Heart right ventricle (tissue), 16 donors: ENCODE measurements around the gene FGGY. TPM values are rescaled to one million over a fixed set of nuclear protein-coding genes. Genes with fewer than 3 reads are reported as not detected.
A peak's percentile ranks its signal among the peaks of the same experiment; 100 is the strongest.
"Not testable (repeated sequence)": the region's sequence is repeated elsewhere in the genome, so short reads cannot be mapped to it uniquely, and the experiment has no call there.

Source experiments
- ATAC-seq, 8 donors: fragments of 200-7000 bp; cut with Tn5 transposase; one replicate each; pipeline ENCODE4 v1.9.1; 2020; ENCODE audit warnings: mild to moderate bottlenecking in 8 of 8, moderate library complexity in 8 of 8, moderate number of reproducible peaks in 1 of 8
- DNase-seq, 2 donors: peaks; one replicate each; pipeline ENCODE4 v3.0.0-alpha.2; 2020
- H3K27ac ChIP-seq, 10 donors: fragments of 200-600 bp; sonication (generic) in 2 of 10; one replicate each; pipeline versions ENCODE4 v1.5.0 to v1.8.0; 2020 to 2022; ENCODE audit warnings: mild to moderate bottlenecking in 3 of 10
- H3K27me3 ChIP-seq, 7 donors: fragments of 200-600 bp; one replicate each; pipeline ENCODE4 v1.8.0; 2021 to 2022; ENCODE audit warnings: mild to moderate bottlenecking in 2 of 7
- H3K36me3 ChIP-seq, 9 donors: fragments of 200-600 bp; sonication (generic) in 1 of 9; one replicate each; pipeline versions ENCODE4 v1.5.0 to v1.8.0; 2020 to 2022; ENCODE audit warnings: mild to moderate bottlenecking in 2 of 9
- H3K4me1 ChIP-seq, 9 donors: fragments of 200-600 bp; sonication (generic) in 1 of 9; one replicate each; pipeline versions ENCODE4 v1.5.0 to v1.8.0; 2020 to 2022; ENCODE audit warnings: mild to moderate bottlenecking in 4 of 9
- H3K4me3 ChIP-seq, 10 donors: fragments of 200-600 bp; sonication (generic) in 2 of 10; one replicate each; pipeline versions ENCODE4 v1.5.0 to v1.8.0; 2020 to 2022; ENCODE audit warnings: mild to moderate bottlenecking in 7 of 10, moderate library complexity in 2 of 10
- H3K9me3 ChIP-seq, 11 donors: fragments of 200-600 bp in 10 of 11; sonication (generic) in 2 of 11; one replicate each; pipeline versions ENCODE4 v1.5.0 to v1.8.0; 2013 to 2022; ENCODE audit warnings: mild to moderate bottlenecking in 2 of 11, control low read depth in 1 of 11, moderate library complexity in 1 of 11
- WGBS, 2 donors: extraction: QIAGEN DNeasy Blood & Tissue Kit; methylation state at CpG; one replicate each; pipeline ENCODE4 v1.1.7; 2013; ENCODE audit warnings: inconsistent platforms in 1 of 2; 5-methylcytosine and 5-hydroxymethylcytosine counted together
- intact Hi-C, 10 donors: fragments of 100-400 bp; cut with DNase I; formaldehyde crosslinking; loops; one replicate each; pipeline versions ENCODE4 v1.11.1 to v1.14.2; 2022
- polyA plus RNA-seq, 2 donors: library from polyadenylated mRNA; stranded (reverse); fragments of 200-250 nt; gene quantifications; one replicate each; pipeline ENCODE4 v1.2.3, GENCODE V29; 2013
- total RNA-seq, 10 donors: library from RNA; stranded (reverse); fragmentation: NEBNext Ultra II Directional in 3 of 10; extraction: Animal tissue kit (Norgen Biotek cat#: 25700) in 3 of 10; gene quantifications; one replicate each; pipeline versions ENCODE4 v1.2.1 to v1.2.4, GENCODE V29; 2021 to 2023
- TF ChIP-seq, protein P1 (sequence below), 9 donors: fragments of 200-600 bp; sonication (generic) in 2 of 9; IDR thresholded peaks; one replicate each; pipeline versions ENCODE4 v1.5.0 to v1.8.0; 2021 to 2022; ENCODE audit warnings: antibody characterized with exemption in 9 of 9, mild to moderate bottlenecking in 5 of 9, moderate library complexity in 1 of 9
- donor health status: Arrhythmogenic right ventricular cardiomyopathy.
- donor health status: ischemic (EF 13 %, LVEDD 7.1; RV severe dilation, severe dysfunction).
- donor health status: healthy with polysubstance abuse.
- donor health status: DM: no; HTN: yes; CAD: no.
- donor health status: DM: no; HTN: no; CAD: no.
- donor health status: ischemic (EF 25% LVEDD 6.9; RV normal size, moderate dysfunction).
- donor health status: ischemic (EF 25% LVEDD 5.7; RV mildly dilated, moderate dysfunction).
- donor health status: healthy.
- donor health status: DM: yes; HTN: yes; CAD: no.
- donor health status: Ischemic cardiomyopathy.
- donor health status: ischemic (EF 35%, LVEDD 5.7; RV mildly dilated, moderate dysfunction).
- donor health status: nonischemic (EF 11% LVEDD 7.7; RV severe dilation, severe dysfunction).
- donor health status: DM: yes; HTN: yes; CAD: no.
- donor health status: PGD.
- donor health status: ischemic (EF 29% LVEDD 5.4; RV normal size, mild dysfunction).
- donor health status: nonischemic (EF 23%, LVEDD 6.1; RV moderate dilation, normal function).

Gene FGGY
- total and polyA plus RNA-seq, 12 donors: 3.1 to 51.8 (median 34.7) TPM

DNA sequence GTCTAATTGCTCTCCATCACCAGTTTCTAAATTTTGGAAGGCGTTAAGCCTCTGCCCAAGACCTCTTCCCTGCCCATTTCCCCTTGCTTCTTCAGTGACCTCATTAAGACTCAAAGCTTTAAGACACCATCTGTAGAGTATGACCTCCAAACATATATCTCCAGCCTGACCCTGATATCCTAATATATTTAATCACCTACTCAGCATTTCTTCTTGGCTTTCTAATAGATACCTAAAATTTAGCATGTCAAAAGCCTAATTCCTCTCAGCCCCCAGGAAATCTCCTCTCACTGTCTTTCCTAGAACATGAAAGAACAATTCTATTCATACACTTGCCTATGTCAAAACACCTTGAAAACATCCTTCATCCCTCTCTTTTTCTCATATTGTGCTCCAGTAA lies 282.3 kb downstream of the FGGY start:
- TF ChIP-seq, protein P1, sequence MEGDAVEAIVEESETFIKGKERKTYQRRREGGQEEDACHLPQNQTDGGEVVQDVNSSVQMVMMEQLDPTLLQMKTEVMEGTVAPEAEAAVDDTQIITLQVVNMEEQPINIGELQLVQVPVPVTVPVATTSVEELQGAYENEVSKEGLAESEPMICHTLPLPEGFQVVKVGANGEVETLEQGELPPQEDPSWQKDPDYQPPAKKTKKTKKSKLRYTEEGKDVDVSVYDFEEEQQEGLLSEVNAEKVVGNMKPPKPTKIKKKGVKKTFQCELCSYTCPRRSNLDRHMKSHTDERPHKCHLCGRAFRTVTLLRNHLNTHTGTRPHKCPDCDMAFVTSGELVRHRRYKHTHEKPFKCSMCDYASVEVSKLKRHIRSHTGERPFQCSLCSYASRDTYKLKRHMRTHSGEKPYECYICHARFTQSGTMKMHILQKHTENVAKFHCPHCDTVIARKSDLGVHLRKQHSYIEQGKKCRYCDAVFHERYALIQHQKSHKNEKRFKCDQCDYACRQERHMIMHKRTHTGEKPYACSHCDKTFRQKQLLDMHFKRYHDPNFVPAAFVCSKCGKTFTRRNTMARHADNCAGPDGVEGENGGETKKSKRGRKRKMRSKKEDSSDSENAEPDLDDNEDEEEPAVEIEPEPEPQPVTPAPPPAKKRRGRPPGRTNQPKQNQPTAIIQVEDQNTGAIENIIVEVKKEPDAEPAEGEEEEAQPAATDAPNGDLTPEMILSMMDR (IDR thresholded peaks at IDR 0.05): no peak
- H3K36me3 ChIP-seq: no peaks in the 10 kb centered on the region
- WGBS, 2 donors: 96% methylated on average over 1 of the region's 1 CpG
- intact Hi-C loops: no loop called here
- H3K27me3 ChIP-seq: no peaks in the 10 kb centered on the region
- H3K4me1 ChIP-seq: peaks cover 0 to 7% (median 0%) of the 10 kb centered on the region in 9 donors
- H3K27ac ChIP-seq: no peak overlapping the region
- no peak overlapping the region for H3K4me3 ChIP-seq
- DNase-seq (no peak), ATAC-seq (no peak)
- peaks cover 0 to 6% (median under 1%) of the 10 kb centered on the region in 11 donors for H3K9me3 ChIP-seq

DNA sequence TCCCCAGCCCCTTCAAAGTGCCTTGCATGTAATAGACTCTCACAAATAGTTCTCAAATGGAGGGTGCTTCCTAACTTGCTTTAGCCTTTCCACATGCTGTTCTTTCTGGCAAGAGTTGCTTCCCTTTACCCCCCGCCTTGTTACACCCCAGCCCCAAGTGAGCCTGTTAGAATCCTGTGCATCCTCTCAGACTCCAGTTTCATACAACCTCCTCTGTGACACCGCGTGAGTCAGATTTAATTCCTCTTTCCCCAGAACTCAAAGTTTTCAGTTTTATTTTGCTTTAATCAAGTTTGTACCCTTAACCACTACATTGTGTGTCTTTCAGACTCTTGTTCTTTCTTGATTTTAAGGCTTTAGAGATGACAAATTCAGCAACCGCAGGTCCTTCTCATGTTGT lies 283.4 kb downstream of the FGGY start:
- intact Hi-C loops: no loop called here
- H3K9me3 ChIP-seq: peaks cover 0 to 3% (median 0%) of the 10 kb centered on the region in 11 donors
- H3K4me3 ChIP-seq: no peak overlapping the region
- no peaks in the 10 kb centered on the region for H3K27me3 ChIP-seq
- no peaks in the 10 kb centered on the region for H3K36me3 ChIP-seq
- peaks cover 0 to 7% (median 0%) of the 10 kb centered on the region in 9 donors for H3K4me1 ChIP-seq
- peak overlapping the region in 1 of 10 donors; percentile 2 for H3K27ac ChIP-seq
- DNase-seq: no peak
- TF ChIP-seq, protein P1 (IDR thresholded peaks at IDR 0.05): no peak
- no peak for ATAC-seq
- WGBS, 2 donors: 92 to 95% methylated on average over 4 of the region's 4 CpGs

DNA sequence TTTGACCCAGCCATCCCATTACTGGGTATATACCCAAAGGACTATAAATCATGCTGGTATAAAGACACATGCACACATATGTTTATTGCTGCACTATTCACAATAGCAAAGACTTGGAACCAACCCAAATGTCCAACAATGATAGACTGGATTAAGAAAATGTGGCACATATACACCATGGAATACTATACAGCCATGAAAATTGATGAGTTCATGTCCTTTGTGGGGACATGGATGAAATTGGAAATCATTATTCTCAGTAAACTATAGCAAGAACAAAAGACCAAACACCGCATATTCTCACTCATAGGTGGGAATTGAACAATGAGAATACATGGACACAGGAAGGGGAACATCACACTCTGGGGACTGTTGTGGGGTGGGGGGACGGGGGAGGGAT lies 295.5 kb downstream of the FGGY start:
- H3K4me3 ChIP-seq, H3K27me3 ChIP-seq, H3K36me3 ChIP-seq, H3K27ac ChIP-seq, DNase-seq, H3K9me3 ChIP-seq, intact Hi-C loops, ATAC-seq: not testable (repeated sequence)
- 95 to 98% methylated on average over 2 of the region's 2 CpGs for WGBS, 2 donors
- peaks cover 0 to 17% (median 12%) of the 10 kb centered on the region in 9 donors for H3K4me1 ChIP-seq

DNA sequence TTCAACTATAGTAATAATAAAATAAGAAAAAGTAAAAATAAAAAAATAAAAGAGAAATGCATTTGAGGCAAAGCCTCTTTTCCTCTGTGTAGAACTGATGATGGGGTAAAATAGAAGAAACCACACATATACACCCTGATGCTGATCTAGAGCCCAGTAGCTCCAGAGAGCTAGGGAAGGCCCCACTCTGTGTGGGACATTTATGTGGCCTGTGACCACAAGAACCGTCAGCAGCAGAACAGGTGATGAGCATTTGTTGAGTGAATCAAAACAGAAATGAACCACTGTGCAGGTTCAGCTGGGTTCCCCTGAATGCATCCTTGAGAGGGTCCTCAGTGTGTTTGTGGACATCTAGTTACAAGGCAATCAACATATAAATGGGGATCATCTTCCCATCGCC lies 296.0 kb downstream of the FGGY start:
- intact Hi-C loops: no loop called here
- H3K27ac ChIP-seq: no peak overlapping the region
- no peak for DNase-seq

More for the DNA sequence above, 296.0 kb downstream of the FGGY start:
- H3K36me3 ChIP-seq: no peaks in the 10 kb centered on the region
- H3K9me3 ChIP-seq: peaks cover 0 to 3% (median 0%) of the 10 kb centered on the region in 11 donors
- ATAC-seq: no peak
- peaks cover 0 to 17% (median 12%) of the 10 kb centered on the region in 9 donors for H3K4me1 ChIP-seq
- TF ChIP-seq, protein P1 (IDR thresholded peaks at IDR 0.05): no peak
- no peaks in the 10 kb centered on the region for H3K27me3 ChIP-seq
- no peak overlapping the region for H3K4me3 ChIP-seq
- 92 to 94% methylated on average over 2 of the region's 2 CpGs for WGBS, 2 donors
